Stimulated activated CD8-positive, alpha-beta memory T cell treated with anti-CD3 and anti-CD28 coated beads, Interleukin-7, amount 100 ng/mL, for 48 hours (primary cell): ENCODE measurements around the gene AARS2.

Source experiments
- DNase-seq, 2 donors: peaks; one replicate each; pipeline ENCODE4 v3.0.0-alpha.2; 2020; ENCODE audit warnings: low read depth in 1 of 2; ENCODE audit errors: extremely low read depth in 1 of 2

The AARS2 gene

DNA sequence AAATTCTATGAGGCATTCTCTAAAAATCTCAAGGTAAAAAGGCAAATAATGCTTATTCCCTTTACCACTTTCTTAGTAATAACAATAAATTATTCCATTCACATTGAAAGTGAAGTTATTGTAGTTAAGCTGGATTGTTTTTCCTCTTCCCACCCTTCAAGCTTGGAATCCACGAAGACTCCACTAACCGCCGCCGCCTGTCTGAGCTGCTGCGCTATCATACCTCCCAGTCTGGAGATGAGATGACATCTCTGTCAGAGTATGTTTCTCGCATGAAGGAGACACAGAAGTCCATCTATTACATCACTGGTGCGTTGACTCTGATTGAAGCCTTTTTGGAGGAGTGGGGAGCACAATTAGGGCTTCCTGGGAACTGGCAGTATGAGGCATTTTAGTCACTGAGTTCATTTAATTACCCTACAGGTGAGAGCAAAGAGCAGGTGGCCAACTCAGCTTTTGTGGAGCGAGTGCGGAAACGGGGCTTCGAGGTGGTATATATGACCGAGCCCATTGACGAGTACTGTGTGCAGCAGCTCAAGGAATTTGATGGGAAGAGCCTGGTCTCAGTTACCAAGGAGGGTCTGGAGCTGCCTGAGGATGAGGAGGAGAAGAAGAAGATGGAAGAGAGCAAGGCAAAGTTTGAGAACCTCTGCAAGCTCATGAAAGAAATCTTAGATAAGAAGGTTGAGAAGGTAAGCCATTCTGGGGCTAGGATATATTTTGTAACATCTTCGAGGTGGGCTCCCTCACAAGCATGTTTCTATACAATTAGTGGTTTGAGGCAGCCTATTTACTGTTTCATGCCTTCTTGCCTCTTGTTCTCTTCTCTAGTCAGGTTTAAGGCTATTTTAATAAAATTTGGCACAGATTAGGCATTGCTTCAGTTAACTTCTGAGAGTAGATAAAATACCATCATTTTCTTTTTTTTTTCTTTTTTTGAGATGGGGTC, 61.3 kb downstream of the AARS2 start:
- no peak for DNase-seq

DNA sequence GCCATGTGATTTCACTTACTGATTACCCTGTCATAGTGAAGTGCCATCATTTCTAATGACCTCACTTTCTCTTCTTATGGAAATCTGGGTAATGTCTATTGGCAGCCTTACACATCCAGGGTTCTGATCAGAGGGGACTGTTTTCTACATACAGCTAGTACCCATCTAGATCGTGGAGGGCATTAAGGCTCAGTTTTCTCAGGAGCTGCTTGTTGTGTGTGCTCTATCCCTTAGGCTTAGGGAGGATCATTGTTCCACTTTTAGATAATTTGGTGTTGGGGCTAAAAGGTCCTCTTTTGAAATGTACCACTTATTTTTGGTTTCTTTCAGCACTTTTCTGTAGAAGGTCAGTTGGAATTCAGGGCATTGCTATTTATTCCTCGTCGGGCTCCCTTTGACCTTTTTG, 62.4 kb downstream of the AARS2 start:
- no peak for DNase-seq

DNA sequence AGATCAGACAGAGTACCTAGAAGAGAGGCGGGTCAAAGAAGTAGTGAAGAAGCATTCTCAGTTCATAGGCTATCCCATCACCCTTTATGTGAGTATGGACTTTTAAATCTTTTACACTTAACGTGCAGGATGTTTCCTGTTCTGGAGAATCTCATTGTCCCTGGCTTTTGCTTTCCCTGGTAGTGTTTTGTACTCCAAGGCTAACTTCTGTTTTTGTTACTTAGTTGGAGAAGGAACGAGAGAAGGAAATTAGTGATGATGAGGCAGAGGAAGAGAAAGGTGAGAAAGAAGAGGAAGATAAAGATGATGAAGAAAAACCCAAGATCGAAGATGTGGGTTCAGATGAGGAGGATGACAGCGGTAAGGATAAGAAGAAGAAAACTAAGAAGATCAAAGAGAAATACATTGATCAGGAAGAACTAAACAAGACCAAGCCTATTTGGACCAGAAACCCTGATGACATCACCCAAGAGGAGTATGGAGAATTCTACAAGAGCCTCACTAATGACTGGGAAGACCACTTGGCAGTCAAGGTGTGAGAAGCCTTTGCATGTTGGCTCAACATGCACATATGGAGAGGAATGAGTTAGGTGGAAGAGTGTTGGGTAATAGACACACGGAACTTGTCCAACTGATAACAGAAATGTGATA, 63.0 kb downstream of the AARS2 start:
- no peak for DNase-seq
